GM21423 (cell line): ENCODE data around the gene TMEM256.

Experiments used
- ATAC-seq: cut with Tn5 transposase; IDR thresholded peaks from one replicate; pipeline ENCODE4 v1.9.1; 2021; ENCODE audit warnings: mild to moderate bottlenecking, moderate library complexity; ENCODE audit not compliant: unreplicated experiment

Gene TMEM256

GRCh38 chr17:7354262-7354843 is 49.5 kb downstream of the TMEM256 start:
- ATAC-seq: no peak
